GM19438 (cell line): Measurements from ENCODE around the gene ZBTB7C.
A peak's percentile ranks its signal among the peaks of the same experiment; 100 is the strongest.

ENCODE experiments used
- ATAC-seq: cut with Tn5 transposase; IDR thresholded peaks from one replicate; pipeline ENCODE4 v1.9.1; 2021; ENCODE audit warnings: low read depth; ENCODE audit not compliant: unreplicated experiment

ZBTB7C gene

DNA sequence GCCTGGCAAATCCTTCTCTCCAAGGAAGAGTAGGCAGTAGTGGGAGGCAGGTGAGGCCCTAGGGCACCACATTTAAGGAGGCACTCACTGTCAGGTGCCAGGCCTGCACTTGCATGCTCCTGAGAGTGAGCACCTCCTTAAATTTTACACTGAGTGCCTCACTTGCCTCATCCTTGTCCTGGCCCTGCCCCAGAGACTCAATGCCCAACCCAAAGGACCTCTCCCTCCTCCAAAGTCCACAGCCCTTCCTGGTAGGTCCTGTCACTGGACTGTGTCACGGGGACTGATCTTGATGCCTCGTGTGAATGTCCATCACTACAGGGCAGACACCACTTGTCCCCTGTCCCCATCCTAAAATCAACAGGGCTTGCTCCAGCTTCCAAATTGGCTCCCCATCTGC, 235.6 kb downstream of the ZBTB7C start:
- ATAC-seq, result no peak

- ATAC-seq, result no peak
Observed at GRCh38 chr18:48172226-48173006, 236.8 kb downstream of the ZBTB7C start.

DNA sequence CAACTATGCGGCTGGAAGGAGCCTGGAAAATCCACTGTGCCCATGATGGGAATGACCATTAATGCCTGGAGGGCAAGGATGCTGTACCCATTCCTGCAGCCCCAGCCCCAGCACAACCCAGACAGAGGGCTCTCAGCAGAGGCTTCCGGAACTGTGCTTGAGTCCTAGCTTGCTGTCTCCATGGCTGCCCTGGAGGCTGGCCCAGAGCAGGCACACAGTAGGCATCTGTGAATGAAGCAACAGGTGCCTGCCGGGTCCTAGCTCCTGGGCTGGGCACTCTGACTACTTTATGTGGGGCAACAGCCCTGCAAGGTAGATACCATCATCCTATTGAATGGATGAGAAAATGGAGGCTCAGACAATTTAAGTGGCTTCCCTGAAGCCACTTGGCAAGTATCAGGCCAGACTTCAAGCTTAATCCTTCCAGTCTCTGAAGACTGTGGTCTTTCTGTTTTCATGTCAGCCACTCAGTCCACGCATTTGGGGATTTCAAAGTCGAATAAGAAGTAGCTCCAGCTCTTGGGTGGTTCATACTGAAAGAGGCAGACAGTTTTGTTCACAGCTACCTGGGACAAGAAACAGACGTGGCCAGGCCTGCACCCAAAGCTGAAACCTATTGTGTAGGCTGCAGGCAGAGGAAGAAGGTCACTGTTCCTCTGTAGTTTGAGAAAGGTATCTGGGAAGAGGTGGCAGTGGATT, 237.5 kb downstream of the ZBTB7C start:
- ATAC-seq, result no peak

- ATAC-seq, result no peak
Observed at GRCh38 chr18:48170651-48171050, 238.5 kb downstream of the ZBTB7C start.

GRCh38 chr18:48168861-48169260, 240.3 kb downstream of the ZBTB7C start:
- no peak for ATAC-seq

- no peak for ATAC-seq
Observed at GRCh38 chr18:48167897-48168253, 241.3 kb downstream of the ZBTB7C start.

DNA sequence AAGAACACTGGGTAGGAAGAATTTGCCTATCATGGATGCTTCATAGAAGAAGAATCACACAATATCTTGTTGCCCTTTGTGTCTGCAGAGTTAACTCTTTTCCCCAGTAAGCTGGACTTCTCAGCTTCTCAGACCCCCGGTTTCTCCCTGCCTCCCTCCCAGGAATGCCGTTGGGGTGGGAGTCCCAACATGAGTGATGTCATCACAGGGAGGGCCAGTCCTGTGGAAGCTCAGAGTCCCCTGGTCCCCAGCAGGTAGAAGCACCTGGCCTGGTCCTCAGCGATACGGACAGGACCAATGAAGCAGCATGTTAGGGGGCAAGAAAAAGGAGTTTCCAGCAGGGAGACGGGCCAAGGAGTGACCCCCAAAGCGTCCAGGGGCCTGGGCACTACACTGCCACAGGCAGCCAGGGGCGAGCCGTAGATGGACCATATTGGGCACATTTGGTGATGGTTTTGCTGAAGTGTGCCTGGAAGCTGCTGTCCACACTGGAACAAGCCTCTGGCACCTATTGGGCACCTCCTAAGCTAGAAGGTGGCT, 242.8 kb downstream of the ZBTB7C start:
- no peak for ATAC-seq

GRCh38 chr18:48165111-48165866, 243.9 kb downstream of the ZBTB7C start:
- ATAC-seq, result no peak

DNA sequence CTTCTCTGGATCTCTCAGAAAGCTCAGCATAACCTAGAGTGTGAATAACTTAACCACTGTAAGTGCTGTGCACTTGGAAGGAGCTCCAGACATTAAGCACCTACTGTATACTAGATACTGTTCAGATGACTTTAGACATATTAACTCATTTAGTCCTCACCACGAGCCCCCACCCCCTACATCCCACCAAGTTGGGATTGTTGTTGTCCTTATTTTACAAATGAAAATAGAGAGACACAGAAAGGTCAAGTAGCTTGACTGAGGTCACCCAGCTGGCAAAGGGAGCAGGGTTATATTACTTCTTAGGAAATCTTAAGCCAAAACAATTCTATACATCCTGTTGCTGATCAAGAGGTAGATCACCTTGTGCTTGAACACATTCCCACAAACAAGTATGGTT, 244.5 kb downstream of the ZBTB7C start:
- ATAC-seq, result no peak

- ATAC-seq, result no peak
Observed at GRCh38 chr18:48164116-48164515, 245.1 kb downstream of the ZBTB7C start.

DNA sequence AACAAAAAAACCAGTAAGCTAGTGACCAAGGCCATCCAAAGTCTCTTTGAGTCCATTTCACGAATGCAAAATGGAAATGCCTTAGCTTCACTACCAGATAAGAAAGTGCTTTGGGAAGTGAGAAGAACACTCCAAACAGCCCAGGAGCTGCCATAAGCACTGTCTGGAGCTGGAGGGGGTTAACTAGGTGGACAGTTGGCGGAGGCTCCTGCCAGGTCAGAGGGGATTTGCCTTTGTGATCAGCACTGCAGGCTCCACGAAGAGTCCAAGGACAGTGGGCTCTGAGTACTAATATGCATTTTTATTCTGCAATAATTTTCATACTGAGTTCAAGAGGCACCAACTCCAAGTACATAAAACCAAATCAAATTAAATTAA, 245.5 kb downstream of the ZBTB7C start:
- ATAC-seq, result no peak

DNA sequence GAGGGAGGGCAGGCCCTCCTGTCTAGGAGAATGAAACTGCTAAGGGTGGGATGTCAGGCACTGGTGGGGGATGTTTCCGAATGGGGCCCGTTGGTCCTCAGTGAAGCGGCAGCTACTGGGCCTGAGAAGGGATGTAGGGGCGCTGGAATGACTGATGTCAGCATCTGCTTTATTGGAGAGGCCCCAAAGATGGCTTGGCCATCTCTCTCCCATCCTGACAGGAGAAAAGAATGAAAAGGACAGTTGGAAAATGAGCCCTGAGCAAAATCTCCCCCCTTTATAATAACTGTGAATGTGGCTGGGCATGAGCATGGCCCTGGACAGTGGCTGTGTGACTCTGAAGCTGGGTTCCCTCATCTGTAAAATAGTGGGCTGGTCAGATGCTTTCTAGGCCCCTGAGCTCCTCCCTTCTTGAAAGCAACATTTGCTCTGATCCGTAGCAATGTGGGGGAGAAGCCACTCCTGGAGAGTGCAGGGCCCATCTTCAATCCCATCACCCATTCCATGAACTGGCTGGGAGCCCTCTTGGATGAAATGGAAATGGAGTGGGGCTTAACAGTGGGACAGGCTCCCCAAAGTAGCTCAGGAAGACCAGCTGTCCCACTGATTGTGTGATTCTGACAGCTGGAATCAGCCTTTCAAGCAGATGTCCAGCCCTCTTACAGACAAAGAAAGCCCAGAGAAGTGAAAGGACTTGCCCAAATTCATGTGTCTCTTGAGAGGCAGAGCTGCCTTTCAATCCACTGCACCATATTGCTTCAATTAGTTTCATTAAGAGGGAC, 246.0 kb downstream of the ZBTB7C start:
- no peak for ATAC-seq

DNA sequence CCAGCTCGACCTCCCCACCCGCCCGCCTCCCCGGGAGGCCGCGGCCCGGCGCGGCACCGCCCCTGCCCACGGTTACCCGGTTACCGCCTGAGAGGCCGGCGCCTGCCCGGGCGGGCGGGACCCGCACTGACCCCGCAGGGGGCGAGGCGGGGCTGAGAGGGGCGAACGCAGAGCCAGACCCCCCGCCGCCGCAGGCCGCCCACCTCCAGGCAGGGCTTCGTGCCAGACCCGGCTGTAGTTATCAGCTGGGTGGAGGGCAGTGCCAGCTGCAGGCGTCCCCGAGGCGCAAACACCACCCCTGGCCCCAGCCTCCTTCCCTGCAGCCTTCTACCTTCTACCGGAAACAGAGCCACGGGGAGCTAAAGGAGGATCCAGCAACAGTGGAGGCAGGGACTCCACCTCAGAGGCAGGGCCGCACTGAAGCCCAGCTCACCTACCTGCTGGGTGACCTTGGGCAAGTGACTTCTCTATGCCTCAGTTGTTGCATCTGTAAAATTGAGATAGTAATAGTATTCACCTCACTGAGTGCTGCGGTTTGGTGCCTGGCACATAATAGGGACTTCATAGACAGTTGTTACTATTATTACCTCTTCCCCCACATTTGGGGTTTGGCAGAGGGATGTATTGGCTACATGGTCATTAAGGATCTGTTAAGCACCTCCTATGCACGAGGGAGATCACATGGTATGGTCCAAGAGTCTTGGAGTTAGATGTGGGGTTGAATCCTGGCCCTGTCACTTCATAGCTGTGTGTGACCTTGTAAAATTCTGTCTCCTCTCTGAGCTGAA, 247.1 kb downstream of the ZBTB7C start:
- peak; percentile 54 for ATAC-seq

DNA sequence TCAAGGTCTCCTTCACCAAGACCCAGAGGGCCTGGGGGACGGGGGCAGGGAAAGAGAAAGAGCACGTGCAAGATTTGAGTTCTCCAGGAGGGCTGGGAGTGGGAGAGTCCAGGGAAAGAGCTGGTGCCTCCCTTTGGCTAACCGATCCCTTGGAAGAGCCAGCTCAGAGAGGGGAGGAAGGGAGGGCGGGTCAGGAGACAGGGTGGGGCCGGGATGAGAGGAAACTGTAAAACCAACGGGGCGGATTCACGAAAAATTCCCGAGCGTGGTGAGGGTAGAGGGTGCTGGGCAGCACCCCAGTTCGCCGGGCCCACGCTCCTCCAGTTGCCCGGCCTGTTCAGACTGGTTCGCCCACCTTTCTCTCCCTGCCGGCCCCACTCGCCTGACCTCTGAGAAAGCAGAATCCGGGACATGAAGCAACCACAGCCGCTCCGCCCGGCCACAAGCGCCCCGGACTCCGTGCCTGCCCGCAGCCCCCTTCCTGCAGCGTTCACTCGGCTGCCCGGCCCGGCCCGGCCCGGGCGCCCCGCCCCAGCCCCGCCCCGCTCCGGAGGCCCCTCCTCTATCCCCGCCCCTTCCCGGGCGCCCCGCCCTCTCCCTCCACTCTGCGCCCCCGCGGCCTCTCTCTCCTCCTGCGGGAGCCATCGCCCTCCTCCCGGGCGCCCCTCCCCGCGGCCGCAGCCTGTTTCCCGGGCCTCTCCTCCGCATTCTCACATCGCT, 247.8 kb downstream of the ZBTB7C start:
- ATAC-seq, result peak; percentile 78

DNA sequence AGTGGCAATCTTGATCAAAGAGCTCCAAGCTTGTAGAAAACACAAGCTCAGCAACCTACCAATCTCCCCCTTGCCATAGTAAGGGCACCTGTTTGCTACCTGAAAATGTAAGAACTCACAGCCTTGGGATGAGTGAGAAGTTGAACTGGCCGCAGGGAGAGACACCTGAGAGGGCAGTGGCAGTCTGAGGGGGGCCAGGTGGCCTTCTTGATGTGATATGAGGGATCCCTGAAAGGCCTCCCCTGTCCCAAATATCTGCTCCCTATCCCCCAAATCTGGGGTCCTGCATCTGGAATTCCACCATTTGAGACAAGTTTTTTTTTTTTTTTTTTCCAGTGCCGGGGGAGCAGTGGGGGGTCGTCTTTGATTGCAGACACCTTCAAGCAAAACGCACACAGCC, 248.6 kb downstream of the ZBTB7C start:
- ATAC-seq, result no peak

DNA sequence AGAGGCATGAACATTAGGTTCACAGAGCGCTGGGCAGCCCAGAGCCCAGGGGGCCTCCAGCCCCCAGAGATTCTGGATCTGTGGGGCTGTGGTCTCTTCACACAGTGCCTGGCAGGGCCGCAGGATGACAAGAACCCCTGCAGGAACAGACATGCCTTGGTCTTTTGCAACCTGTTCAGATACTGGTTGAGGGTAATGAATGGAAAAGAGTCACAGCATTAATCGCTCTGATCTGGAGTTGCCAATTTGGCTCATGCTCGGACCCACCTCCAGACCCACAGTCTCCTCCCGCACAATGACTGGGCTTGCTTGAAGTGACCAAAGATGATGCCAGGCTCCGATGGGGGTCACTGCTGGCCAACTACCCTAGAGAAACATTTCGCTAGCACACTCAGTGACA, 249.4 kb downstream of the ZBTB7C start:
- ATAC-seq, result no peak

DNA sequence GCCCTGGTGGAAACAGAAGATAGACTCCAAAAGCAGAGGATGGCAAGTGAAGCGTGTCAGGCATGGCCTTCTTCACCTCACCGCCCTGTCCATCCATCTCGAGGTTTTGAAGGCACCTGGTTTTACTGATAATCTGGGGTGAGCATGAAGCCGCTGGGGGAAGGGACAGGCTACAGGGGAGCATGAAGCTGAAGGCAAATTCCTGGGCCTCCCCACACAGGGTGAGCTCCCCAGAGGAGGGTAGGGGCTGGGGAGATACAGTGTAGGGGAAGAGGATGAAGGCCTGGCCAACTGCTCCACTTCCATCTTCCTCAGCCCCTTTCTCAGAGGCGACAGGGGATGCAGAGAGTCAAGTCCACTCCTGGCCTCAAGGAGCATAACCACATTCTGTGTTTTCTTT, 250.5 kb downstream of the ZBTB7C start:
- ATAC-seq, result no peak

DNA sequence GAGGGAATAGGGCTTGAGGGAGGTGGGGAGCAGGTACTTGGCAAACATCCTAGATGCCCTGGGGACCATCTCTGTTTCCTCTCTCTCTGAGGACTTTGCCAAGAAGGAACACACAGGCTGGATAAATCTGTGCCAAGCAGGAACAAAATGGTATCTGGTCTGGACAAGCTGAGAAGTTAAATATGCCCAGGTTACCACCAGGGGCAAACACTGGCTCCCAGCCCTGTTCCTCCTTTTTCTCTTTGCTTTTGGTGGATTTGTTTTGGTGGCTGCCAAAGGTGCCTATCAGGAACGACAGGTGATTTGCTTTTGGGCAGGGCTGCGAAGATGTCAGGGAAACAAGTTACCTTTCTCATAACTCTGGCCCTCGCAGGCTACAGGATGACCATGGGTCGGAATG, 251.2 kb downstream of the ZBTB7C start:
- no peak for ATAC-seq

DNA sequence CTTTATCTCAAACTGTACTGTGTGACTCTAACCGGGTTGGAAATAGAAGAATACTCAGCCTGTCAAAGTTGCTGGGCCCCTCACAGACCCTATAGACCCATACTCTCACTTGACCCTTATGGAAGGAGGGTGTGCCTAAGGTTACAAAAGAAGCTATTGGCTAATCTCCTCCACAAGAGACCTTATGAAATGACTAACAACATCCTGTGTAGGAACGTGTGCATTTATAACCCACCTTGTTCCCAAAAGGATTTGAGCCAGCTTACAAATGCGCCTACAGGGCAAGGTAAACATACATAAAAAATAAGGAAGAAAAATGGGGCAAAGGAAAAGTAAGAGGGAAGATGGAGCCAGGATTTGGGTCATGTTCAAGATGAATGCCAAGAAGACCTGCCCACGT, 253.3 kb downstream of the ZBTB7C start:
- ATAC-seq, result no peak
